ENCODE data around the gene SCFD1.
"Not testable (repeated sequence)": the region's sequence is repeated elsewhere in the genome, so short reads cannot be mapped to it uniquely, and the experiment has no call there.

DNA sequence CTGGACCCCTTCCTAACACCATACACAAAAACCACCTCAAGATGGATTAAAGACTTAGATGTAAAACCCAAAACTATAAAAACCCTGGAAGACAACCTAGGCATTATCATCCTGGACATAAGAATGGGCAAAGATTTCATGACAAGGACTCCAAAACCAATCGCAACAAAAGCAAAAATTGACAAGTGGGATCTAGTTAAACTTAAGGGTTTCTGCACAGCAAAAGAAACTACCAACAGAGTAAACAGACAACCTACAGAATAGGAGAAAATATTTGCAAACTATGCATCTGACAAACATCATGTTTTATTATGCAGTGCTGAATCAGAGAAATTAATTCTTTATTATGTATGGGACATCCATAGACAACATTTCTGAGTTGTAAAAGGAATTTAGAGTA lies 45.8 kb upstream of the SCFD1 start:
- TF ChIP-seq, protein P1, sequence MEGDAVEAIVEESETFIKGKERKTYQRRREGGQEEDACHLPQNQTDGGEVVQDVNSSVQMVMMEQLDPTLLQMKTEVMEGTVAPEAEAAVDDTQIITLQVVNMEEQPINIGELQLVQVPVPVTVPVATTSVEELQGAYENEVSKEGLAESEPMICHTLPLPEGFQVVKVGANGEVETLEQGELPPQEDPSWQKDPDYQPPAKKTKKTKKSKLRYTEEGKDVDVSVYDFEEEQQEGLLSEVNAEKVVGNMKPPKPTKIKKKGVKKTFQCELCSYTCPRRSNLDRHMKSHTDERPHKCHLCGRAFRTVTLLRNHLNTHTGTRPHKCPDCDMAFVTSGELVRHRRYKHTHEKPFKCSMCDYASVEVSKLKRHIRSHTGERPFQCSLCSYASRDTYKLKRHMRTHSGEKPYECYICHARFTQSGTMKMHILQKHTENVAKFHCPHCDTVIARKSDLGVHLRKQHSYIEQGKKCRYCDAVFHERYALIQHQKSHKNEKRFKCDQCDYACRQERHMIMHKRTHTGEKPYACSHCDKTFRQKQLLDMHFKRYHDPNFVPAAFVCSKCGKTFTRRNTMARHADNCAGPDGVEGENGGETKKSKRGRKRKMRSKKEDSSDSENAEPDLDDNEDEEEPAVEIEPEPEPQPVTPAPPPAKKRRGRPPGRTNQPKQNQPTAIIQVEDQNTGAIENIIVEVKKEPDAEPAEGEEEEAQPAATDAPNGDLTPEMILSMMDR (IDR thresholded peaks at IDR 0.05; ENCODE audit: low read length): not testable (repeated sequence)
- not testable (repeated sequence) for TF ChIP-seq EZH2 (optimal IDR thresholded peaks at IDR 0.05; ENCODE audit: low read depth, low read length); EZH2phosphoT487 (IDR thresholded peaks at IDR 0.05; ENCODE audit: low read length)
